Tibial artery (tissue), 4 donors: ENCODE measurements around the gene ITGA5.

Experiments used
- DNase-seq, 2 donors: peaks; one replicate each; pipeline ENCODE4 v3.0.0-alpha.2; 2019
- H3K27ac ChIP-seq, 2 donors: fragments of 200-600 bp; sonication (generic) in 1 of 2; 1 replicate in 1 of 2; 2 replicates in 1 of 2; pipeline ENCODE4 v1.5.1; 2018 to 2019; ENCODE audit warnings: mild to moderate bottlenecking in 1 of 2
- H3K27me3 ChIP-seq, 2 donors: fragments of 200-600 bp; sonication (generic) in 1 of 2; one replicate each; pipeline versions ENCODE4 v1.5.1 to v1.6.0; 2016 to 2019
- H3K36me3 ChIP-seq, 3 donors: fragments of 200-600 bp; sonication (generic) in 2 of 3; one replicate each; pipeline ENCODE4 v1.5.1; 2016 to 2019; ENCODE audit warnings: mild to moderate bottlenecking in 2 of 3
- H3K4me1 ChIP-seq, 4 donors: fragments of 200-600 bp; sonication (generic) in 2 of 4; 1 replicate in 3 of 4; 2 replicates in 1 of 4; pipeline ENCODE4 v1.5.1; 2016 to 2019
- H3K4me3 ChIP-seq, 2 donors: fragments of 200-600 bp; sonication (generic) in 1 of 2; 1 replicate in 1 of 2; 2 replicates in 1 of 2; pipeline ENCODE4 v1.5.1; 2018 to 2019; ENCODE audit warnings: mild to moderate bottlenecking in 2 of 2
- H3K9me3 ChIP-seq, 3 donors: fragments of 200-600 bp; sonication (generic) in 1 of 3; one replicate each; pipeline ENCODE4 v1.5.1; 2016 to 2019
- intact Hi-C: fragments of 100-400 bp; cut with DNase I; formaldehyde crosslinking; loops from one replicate; pipeline ENCODE4 v1.15.0; 2023; ENCODE audit warnings: low total_unique reads
- TF ChIP-seq, protein P1 (sequence below), 2 experiments: fragments of 200-600 bp in 1 of 2; fragments of 450-650 bp in 1 of 2; IDR thresholded peaks; one replicate each; pipeline ENCODE4 v1.5.1; 2017 to 2019; ENCODE audit warnings: antibody characterized with exemption in 2 of 2, mild to moderate bottlenecking in 1 of 2, moderate library complexity in 1 of 2

ITGA5 gene

GRCh38 chr12:54459355-54459754 is 40.3 kb upstream of the ITGA5 start:
- TF ChIP-seq, protein P1, sequence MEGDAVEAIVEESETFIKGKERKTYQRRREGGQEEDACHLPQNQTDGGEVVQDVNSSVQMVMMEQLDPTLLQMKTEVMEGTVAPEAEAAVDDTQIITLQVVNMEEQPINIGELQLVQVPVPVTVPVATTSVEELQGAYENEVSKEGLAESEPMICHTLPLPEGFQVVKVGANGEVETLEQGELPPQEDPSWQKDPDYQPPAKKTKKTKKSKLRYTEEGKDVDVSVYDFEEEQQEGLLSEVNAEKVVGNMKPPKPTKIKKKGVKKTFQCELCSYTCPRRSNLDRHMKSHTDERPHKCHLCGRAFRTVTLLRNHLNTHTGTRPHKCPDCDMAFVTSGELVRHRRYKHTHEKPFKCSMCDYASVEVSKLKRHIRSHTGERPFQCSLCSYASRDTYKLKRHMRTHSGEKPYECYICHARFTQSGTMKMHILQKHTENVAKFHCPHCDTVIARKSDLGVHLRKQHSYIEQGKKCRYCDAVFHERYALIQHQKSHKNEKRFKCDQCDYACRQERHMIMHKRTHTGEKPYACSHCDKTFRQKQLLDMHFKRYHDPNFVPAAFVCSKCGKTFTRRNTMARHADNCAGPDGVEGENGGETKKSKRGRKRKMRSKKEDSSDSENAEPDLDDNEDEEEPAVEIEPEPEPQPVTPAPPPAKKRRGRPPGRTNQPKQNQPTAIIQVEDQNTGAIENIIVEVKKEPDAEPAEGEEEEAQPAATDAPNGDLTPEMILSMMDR (IDR thresholded peaks at IDR 0.05) = no peak
- no peaks in the 10 kb centered on the region for H3K36me3 ChIP-seq
- intact Hi-C loops = no loop called here
- H3K27me3 ChIP-seq = no peaks in the 10 kb centered on the region
- no peak overlapping the region for H3K27ac ChIP-seq
- no peak for DNase-seq
- H3K9me3 ChIP-seq = no peaks in the 10 kb centered on the region
- H3K4me1 ChIP-seq = peaks cover 0 to 23% (median 0%) of the 10 kb centered on the region in 4 donors
- H3K4me3 ChIP-seq = no peak overlapping the region

- H3K27me3 ChIP-seq = no peaks in the 10 kb centered on the region
- H3K36me3 ChIP-seq = no peaks in the 10 kb centered on the region
- H3K27ac ChIP-seq = no peak overlapping the region
- no peak for DNase-seq
- intact Hi-C loops = no loop called here
- H3K4me3 ChIP-seq = no peak overlapping the region
- TF ChIP-seq, protein P1 (IDR thresholded peaks at IDR 0.05) = no peak
- H3K4me1 ChIP-seq = peaks cover 0 to 6% (median 0%) of the 10 kb centered on the region in 4 donors
- H3K9me3 ChIP-seq = no peaks in the 10 kb centered on the region
These were observed 36.8 kb upstream of the ITGA5 start for GRCh38 chr12:54455760-54456469.

- intact Hi-C loops = no loop called here
- Histone ChIP-seq H3K9me3 (no peaks in the 10 kb centered on the region), H3K27me3 (no peaks in the 10 kb centered on the region), H3K27ac (no peak overlapping the region), H3K4me1 (peaks cover 0 to 6% (median 0%) of the 10 kb centered on the region in 4 donors), H3K4me3 (no peak overlapping the region), H3K36me3 (no peaks in the 10 kb centered on the region)
- no peak for DNase-seq
- TF ChIP-seq, protein P1 (IDR thresholded peaks at IDR 0.05) = no peak
These were observed 33.6 kb upstream of the ITGA5 start for GRCh38 chr12:54452628-54453027.

- H3K36me3 ChIP-seq = peaks cover 0 to 4% (median 0%) of the 10 kb centered on the region in 3 donors
- H3K27ac ChIP-seq = no peak overlapping the region
- H3K4me3 ChIP-seq = no peak overlapping the region
- intact Hi-C loops = no loop called here
- H3K9me3 ChIP-seq = no peaks in the 10 kb centered on the region
- DNase-seq = no peak
- no peaks in the 10 kb centered on the region for H3K27me3 ChIP-seq
- TF ChIP-seq, protein P1 (IDR thresholded peaks at IDR 0.05) = no peak
- no peaks in the 10 kb centered on the region for H3K4me1 ChIP-seq
These were observed 29.3 kb upstream of the ITGA5 start for GRCh38 chr12:54448344-54448743.

DNA sequence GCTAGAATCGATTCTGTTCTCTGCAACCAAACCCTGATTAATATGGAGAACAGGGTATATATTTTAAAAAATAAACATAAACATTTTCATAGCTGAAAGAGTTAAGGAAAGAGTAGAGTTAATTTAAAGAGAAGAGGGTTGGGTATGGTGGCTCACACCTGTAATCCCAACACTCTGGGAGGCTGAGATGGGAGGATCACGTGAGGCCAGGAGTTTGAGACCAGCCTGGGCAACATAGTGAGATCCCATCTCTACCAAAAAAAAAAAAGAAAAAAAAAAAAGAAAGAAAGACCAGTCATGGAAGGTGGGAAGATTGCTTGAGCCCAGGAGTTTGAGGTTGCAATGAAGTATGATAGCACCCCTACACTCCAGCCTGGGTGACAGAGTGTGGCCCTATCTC is 28.9 kb upstream of the ITGA5 start:
- H3K36me3 ChIP-seq = peaks cover 0 to 4% (median 0%) of the 10 kb centered on the region in 3 donors
- DNase-seq = no peak
- TF ChIP-seq, protein P1 (IDR thresholded peaks at IDR 0.05) = no peak
- H3K27me3 ChIP-seq = no peaks in the 10 kb centered on the region
- H3K9me3 ChIP-seq = no peaks in the 10 kb centered on the region
- no peak overlapping the region for H3K27ac ChIP-seq
- H3K4me3 ChIP-seq = no peak overlapping the region
- intact Hi-C loops = no loop called here
- no peaks in the 10 kb centered on the region for H3K4me1 ChIP-seq
